HG03342 (cell line): Measurements from ENCODE around the gene FRRS1.
"Not testable (repeated sequence)": the region's sequence is repeated elsewhere in the genome, so short reads cannot be mapped to it uniquely, and the experiment has no call there.

Experiments used
- ATAC-seq: cut with Tn5 transposase; IDR thresholded peaks from one replicate; pipeline ENCODE4 v1.9.1; 2021; ENCODE audit warnings: mild to moderate bottlenecking, moderate library complexity; ENCODE audit not compliant: unreplicated experiment

The FRRS1 gene

GRCh38 chr1:99766378-99766800, at the start of gene FRRS1:
FRRS1 (minus strand) TSS chr1:99766635; CDS start chr1:99748768, 17,867 bp downstream.
- peak; percentile 91 for ATAC-seq

- no peak for ATAC-seq
These were observed 48.0 kb upstream of the FRRS1 start for GRCh38 chr1:99814373-99814900.

- no peak for ATAC-seq
These were observed 45.3 kb upstream of the FRRS1 start for GRCh38 chr1:99811747-99812146.

- no peak for ATAC-seq
These were observed 44.6 kb upstream of the FRRS1 start for GRCh38 chr1:99811075-99811474.

- ATAC-seq: peak; percentile 91
These were observed 42.1 kb upstream of the FRRS1 start for GRCh38 chr1:99808391-99809115.

- no peak for ATAC-seq
These were observed 40.4 kb upstream of the FRRS1 start for GRCh38 chr1:99806882-99807281.

- ATAC-seq: no peak
These were observed 35.1 kb upstream of the FRRS1 start for GRCh38 chr1:99801584-99801983.

GRCh38 chr1:99793861-99794260, 27.4 kb upstream of the FRRS1 start:
- not testable (repeated sequence) for ATAC-seq

- no peak for ATAC-seq
These were observed 23.3 kb upstream of the FRRS1 start for GRCh38 chr1:99789715-99790114.

- ATAC-seq: no peak
These were observed 22.5 kb upstream of the FRRS1 start for GRCh38 chr1:99788896-99789295.

- peak; percentile 79 for ATAC-seq
These were observed 20.5 kb upstream of the FRRS1 start for GRCh38 chr1:99786751-99787501.

GRCh38 chr1:99784809-99785255, 18.4 kb upstream of the FRRS1 start:
- ATAC-seq: no peak

- peak; percentile 58 for ATAC-seq
These were observed 17.7 kb upstream of the FRRS1 start for GRCh38 chr1:99784143-99784542.

GRCh38 chr1:99782920-99783319, 16.5 kb upstream of the FRRS1 start:
- ATAC-seq: no peak

- ATAC-seq: no peak
These were observed 16.0 kb upstream of the FRRS1 start for GRCh38 chr1:99782397-99782796.

GRCh38 chr1:99781798-99782197, 15.4 kb upstream of the FRRS1 start:
- ATAC-seq: no peak

GRCh38 chr1:99777752-99778151, 11.3 kb upstream of the FRRS1 start:
- no peak for ATAC-seq

- no peak for ATAC-seq
These were observed 9.7 kb upstream of the FRRS1 start for GRCh38 chr1:99776120-99776519.

- ATAC-seq: no peak
These were observed 6.4 kb upstream of the FRRS1 start for GRCh38 chr1:99772809-99773208.

GRCh38 chr1:99771513-99771918, 5.1 kb upstream of the FRRS1 start:
- no peak for ATAC-seq

- no peak for ATAC-seq
These were observed 2.2 kb upstream of the FRRS1 start for GRCh38 chr1:99768524-99769245.
